GM18502 (cell line): Measurements from ENCODE around the gene MME.
"Not testable (repeated sequence)": the region's sequence is repeated elsewhere in the genome, so short reads cannot be mapped to it uniquely, and the experiment has no call there.

Experiments
- ATAC-seq: cut with Tn5 transposase; IDR thresholded peaks from one replicate; pipeline ENCODE4 v1.9.1; 2021; ENCODE audit warnings: mild to moderate bottlenecking; ENCODE audit not compliant: unreplicated experiment, poor library complexity

Gene MME

DNA sequence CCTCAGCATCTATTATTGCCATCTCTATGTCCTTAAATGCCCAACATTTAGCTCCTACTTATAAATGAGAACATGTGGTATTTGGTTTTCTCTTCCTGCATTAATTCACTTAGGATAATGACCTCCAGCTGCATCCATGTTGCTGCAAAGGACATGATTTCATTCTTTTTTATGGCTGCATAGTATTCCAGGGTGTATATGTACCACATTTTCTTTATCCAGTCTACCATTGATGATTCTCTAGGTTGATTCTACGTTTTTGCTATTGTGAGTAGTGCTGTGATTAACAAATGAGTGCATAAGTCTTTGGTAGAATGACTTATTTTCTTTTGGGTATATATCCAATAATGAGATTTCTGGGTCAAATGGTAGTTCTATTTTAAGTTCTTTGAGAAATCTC lies 54.2 kb downstream of the MME start:
- ATAC-seq: not testable (repeated sequence)

DNA sequence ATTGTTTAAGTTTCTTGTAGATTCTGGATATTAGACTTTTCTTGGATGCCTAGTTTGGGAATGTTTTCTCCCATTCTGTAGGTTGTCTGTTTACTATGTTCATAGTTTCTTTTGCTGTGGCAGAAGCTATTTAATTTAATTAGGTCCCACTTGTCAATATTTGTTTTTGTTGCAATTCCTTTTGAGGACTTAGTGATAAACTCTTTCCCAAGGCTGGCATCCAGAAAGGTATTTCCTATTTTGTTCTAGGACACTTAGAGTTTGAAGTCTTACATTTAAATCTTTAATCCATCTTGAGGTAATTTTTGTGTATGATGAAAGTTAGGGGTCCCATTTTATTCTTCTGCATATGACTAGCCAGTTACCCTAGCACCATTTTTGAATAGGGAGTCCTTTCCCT lies 54.9 kb downstream of the MME start:
- no peak for ATAC-seq

DNA sequence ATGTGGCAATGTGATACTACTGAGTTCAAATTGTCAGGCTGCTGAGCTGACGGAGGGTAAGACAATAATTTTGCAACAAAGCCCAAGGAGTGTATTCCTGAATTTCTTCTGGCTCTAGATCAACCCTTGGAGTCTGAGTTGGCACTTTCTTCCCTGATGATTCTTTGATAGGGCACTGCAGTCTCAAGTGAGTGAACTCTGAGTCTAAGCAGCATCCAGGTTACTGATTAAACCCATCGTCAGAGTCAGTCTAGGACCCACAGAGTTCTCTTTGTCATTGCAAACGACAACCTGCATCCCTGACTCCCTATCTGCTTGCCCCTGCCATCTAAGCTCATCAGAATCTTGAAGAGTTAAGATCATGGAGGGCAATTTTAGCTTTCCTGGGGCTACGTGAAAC lies 58.6 kb downstream of the MME start:
- ATAC-seq: no peak

DNA sequence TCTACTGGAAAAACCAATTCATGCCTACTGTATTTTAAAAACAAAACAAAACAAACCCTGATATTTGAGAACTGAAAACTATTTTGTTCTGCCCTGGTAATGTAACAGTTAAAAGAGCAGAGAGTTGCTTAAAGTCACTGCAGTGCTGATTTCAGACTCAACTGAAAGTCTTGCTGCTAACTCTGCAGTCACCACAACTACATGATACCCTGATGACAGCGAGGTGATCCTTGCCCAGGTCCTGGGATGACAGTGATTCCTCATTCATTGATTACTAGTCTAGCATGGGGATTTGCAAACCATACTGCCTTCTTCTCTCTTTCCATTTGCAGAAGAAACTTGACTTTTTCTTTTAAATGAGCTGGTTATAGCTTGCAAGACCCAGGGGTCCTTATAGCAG lies 67.5 kb downstream of the MME start:
- no peak for ATAC-seq

GRCh38 chr3:155149494-155149893 lies 69.4 kb downstream of the MME start:
- ATAC-seq: no peak

- ATAC-seq: no peak
Measured at GRCh38 chr3:155153242-155154186, 73.4 kb downstream of the MME start.

DNA sequence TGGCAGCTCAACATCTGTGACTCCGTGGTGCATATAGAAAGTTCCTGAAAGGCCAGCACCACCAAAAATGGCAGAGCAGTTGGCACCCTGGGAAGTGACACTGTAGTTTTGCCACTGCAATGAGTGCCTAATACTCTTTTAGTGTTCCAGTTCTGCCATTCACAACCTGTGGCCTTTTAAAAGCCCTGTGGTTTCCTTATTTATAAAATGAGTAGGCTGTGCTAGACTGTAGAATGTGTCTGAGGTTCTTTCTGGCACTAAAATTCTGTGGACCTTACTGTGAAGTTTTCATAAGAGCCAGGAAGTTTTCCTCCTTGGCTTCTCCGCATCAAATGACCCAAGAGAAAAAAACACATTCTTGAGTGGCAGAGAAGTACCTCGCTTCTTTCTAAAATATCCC lies 74.1 kb downstream of the MME start:
- no peak for ATAC-seq

GRCh38 chr3:155158346-155159037 lies 78.4 kb downstream of the MME start:
- no peak for ATAC-seq

- ATAC-seq: no peak
Measured at GRCh38 chr3:155159301-155159700, 79.2 kb downstream of the MME start.

DNA sequence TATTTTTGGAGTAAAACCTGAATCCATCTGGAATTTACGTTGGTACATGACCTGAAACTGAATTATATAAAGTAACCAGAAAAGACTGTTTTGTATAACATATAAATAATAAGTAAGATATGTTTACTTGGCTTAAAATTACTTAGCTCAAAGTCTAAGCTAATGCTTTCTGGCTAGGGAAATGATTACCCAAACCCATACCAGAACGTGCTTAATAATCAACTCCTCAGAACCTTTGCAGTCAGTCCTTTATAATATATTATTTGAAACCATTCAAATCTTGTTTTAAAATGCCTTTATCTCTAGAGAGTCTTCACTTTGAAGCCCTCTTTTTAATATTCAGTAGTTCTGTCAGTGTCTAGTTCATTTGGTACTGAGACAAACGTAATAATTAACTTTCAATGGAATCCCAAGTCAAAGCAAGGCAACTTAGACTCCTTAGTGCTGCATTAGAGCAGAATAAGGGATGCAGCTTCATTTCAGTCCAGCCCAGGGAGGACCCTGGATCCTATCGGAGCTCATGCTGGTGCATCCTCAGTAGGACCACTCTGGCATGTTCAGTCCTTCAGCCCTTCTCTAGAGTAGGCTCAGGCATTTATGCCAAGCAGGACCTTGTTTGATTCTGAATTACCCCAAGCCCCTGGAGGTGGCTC lies 81.6 kb downstream of the MME start:
- no peak for ATAC-seq

DNA sequence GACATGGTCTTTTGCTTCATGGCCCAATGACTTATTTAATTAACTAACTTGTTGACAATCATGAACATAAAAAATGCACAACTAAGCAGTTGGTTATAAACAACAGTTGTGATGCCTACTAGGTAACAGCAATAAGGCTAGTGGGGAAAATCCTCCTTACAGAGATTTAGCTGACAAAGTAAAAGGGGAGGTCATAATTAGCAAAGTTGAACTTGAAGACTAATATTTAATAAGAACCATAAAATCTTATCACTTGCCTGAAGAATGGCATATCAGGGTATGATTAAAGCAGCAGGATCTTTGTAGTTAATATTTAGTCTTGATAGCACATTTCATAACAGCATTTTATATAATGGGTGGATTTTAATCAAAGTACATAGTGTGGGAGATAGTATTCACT lies 84.2 kb downstream of the MME start:
- no peak for ATAC-seq

- no peak for ATAC-seq
Measured at GRCh38 chr3:155166441-155166840, 86.3 kb downstream of the MME start.

DNA sequence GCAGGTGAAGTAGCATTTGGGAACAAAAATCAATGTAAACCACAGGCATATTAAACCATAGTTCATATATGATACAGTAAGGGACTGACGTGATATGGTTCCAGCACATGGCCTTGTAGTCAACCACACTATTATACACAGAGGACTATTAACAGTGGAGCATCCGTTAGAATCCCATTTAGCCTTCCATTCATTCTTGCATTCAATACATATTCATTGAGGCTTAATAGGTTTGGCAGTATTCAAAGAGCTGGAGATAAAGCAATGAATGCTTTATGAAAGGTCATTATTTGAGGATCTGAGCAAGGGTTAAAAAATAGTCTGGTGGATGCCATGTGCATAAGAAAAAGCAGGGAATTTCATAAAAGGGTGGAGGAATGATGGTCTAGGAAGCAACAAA lies 89.1 kb downstream of the MME start:
- ATAC-seq: no peak

- ATAC-seq: no peak
Measured at GRCh38 chr3:155173771-155174170, 93.7 kb downstream of the MME start.

DNA sequence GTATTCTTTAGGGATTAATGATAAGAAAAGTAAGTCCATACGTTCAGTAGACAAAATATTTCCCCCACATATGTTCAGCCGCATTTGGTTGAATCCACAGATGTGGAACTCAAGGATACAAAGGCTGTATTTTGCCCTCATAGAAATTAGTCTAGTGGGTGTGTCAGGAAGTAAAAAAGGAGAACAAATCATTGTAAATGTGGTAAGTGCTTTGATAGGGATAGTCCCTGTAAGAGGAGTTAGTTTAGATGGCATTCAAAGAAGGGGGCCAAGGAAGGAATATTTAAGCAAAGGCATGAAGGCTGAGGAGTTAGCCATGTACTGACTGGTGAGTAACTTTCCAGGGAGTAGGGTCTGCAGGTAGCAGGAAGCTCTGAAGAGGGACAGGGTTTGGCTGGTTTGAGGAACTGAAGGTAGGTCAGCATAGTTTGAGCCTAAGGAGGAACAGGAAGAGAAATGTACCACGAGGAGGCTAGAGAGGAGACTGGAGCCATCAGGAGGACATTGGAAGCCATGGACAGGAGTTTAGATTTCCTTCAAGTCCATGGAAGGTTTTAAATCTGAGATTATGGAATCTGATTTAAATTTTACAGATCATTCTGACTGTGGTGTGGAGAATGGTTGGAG lies 98.8 kb downstream of the MME start:
- no peak for ATAC-seq

- ATAC-seq: no peak
Measured at GRCh38 chr3:155179437-155179827, 99.3 kb downstream of the MME start.

DNA sequence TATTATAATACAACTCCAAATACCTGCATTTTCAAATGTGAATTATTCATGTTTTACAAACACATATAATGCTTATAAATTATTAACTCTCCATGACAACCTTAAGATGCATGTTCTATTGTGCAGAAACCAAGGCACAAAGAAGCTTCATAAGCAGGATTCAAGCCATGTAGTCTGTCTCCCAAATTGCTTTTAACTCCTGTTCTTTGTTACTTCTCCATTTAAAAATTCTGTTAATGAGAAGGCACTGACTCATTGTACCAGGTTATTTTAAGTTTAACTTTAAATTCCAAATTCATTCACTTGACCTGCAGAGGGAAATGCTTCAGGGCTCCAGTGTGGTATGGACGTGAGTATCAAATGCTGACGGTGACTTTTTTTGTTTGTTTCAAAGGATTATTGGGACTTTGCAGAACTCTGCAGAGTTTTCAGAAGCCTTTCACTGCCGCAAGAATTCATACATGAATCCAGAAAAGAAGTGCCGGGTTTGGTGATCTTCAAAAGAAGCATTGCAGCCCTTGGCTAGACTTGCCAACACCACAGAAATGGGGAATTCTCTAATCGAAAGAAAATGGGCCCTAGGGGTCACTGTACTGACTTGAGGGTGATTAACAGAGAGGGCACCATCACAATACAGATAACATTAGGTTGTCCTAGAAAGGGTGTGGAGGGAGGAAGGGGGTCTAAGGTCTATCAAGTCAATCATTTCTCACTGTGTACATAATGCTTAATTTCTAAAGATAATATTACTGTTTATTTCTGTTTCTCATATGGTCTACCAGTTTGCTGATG lies 100.0 kb downstream of the MME start:
- ATAC-seq: no peak

- ATAC-seq: no peak
Measured at GRCh38 chr3:155182467-155182866, 102.3 kb downstream of the MME start.

DNA sequence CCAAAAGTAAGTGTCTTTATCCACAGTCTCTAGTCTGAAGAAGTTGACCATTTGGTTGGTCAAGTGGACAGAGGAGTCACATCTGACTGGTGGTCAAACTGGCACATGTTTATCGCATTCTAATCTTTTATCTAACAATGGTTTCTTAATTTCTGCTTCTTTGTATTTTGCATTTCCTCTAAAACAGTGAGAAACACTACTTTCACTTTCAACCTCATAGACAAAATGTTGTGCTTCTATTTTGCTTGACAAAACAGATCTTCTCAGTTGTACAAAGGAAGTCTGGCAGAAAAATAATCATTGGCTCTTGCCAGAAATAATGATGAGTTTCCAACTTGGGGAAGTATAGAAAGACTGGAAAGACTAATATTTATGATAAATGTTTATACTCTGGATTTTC lies 103.9 kb downstream of the MME start:
- ATAC-seq: no peak

GRCh38 chr3:155185631-155186071 lies 105.5 kb downstream of the MME start:
- ATAC-seq: no peak
